ENCODE measurements around the gene UCP3. TPM values are rescaled to one million over a fixed set of nuclear protein-coding genes. Genes with fewer than 3 reads are reported as not detected.

The UCP3 gene
- total RNA-seq, 2 donors from 2014 or later, result 1.6 to 2.3 TPM

DNA sequence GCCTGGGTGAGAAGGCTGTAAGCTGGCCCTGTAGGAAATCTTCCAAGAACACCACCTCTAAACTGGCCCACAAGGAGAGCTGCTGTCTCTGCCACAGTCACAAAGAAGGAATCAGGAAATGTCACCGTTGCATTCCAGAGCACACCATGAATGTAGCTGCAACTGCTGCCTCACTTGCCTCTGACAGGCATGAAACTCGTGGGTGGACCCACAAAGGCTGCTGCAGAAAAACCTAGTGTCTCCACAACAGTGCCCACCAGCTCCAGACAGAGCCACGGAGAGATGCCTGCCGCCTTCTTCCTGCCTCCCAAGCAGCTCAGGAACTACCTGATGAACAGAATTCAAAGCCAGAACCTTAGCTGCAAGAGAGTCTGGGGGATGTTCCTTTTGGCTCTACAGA, 47.6 kb downstream of the UCP3 start:
- H3K4me1 ChIP-seq, result peaks cover 1% of the 10 kb centered on the region
- intact Hi-C loops (cut with DNase I), result loop anchor here (10.0 kb wide), 1 partner anchor 203 kb away; no protein-coding TSS in a partner anchor
- WGBS, 2 donors, result 63 to 66% methylated on average over 4 of the region's 4 CpGs
- H3K4me3 ChIP-seq, result no peak overlapping the region
- DNase-seq (no peak), ATAC-seq (no peak)
- H3K27ac ChIP-seq, result peak overlapping the region in 1 of 4 donors; percentile 12
- no peaks in the 10 kb centered on the region for H3K36me3 ChIP-seq (replicated peaks in 1 of 2; ENCODE audit: insufficient read depth in 1 of 2, low read depth in 2 of 2)
- TF ChIP-seq, protein P1, sequence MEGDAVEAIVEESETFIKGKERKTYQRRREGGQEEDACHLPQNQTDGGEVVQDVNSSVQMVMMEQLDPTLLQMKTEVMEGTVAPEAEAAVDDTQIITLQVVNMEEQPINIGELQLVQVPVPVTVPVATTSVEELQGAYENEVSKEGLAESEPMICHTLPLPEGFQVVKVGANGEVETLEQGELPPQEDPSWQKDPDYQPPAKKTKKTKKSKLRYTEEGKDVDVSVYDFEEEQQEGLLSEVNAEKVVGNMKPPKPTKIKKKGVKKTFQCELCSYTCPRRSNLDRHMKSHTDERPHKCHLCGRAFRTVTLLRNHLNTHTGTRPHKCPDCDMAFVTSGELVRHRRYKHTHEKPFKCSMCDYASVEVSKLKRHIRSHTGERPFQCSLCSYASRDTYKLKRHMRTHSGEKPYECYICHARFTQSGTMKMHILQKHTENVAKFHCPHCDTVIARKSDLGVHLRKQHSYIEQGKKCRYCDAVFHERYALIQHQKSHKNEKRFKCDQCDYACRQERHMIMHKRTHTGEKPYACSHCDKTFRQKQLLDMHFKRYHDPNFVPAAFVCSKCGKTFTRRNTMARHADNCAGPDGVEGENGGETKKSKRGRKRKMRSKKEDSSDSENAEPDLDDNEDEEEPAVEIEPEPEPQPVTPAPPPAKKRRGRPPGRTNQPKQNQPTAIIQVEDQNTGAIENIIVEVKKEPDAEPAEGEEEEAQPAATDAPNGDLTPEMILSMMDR (IDR thresholded peaks at IDR 0.05), result no peak
- TF ChIP-seq POLR2A (IDR thresholded peaks at IDR 0.05), result no peak
- no peaks in the 10 kb centered on the region for H3K9me3 ChIP-seq
- H3K27me3 ChIP-seq, result no peaks in the 10 kb centered on the region

DNA sequence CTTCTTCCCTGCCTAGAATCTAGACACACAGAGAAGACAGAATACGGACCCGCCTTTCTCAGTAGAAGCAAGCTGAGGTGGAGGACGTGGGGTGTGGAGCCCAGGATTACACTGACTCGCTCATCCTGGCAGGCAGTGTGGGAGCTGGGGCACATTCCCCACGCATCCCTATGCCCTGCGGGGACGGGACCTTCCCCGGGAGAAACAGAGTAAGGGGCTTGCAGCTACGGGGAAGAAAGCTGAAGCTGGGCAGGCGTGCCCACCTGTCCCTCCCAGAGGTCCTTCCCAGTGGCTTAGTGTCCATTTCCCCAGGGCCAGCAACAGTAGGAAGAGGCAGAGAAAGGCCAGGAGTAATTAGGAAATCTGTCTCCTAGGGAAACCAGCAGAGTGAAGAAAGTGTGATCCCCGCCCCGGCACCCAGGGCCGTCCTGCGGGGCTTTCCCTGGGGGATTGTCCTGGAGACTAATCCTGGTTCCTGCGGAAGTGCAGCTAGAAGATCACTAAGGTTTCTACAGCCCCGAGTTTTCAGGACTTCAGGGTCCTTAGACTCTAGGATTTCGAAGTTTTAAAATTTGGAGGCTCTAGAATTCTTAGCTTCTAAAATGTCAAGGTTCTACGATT, 50.3 kb downstream of the UCP3 start:
- TF ChIP-seq, protein P1 (IDR thresholded peaks at IDR 0.05), result no peak
- TF ChIP-seq POLR2A (IDR thresholded peaks at IDR 0.05), result no peak
- intact Hi-C loops (cut with DNase I), result no loop called here
- H3K4me1 ChIP-seq, result peaks cover 8% of the 10 kb centered on the region
- H3K9me3 ChIP-seq, result no peaks in the 10 kb centered on the region
- H3K27me3 ChIP-seq, result no peaks in the 10 kb centered on the region
- WGBS, 2 donors, result 73 to 82% methylated on average over 13 to 17 of the region's 18 CpGs
- H3K4me3 ChIP-seq, result no peak overlapping the region
- ATAC-seq (no peak), DNase-seq (no peak)
- no peaks in the 10 kb centered on the region for H3K36me3 ChIP-seq (replicated peaks in 1 of 2; ENCODE audit: insufficient read depth in 1 of 2, low read depth in 2 of 2)
- H3K27ac ChIP-seq, result no peak overlapping the region

DNA sequence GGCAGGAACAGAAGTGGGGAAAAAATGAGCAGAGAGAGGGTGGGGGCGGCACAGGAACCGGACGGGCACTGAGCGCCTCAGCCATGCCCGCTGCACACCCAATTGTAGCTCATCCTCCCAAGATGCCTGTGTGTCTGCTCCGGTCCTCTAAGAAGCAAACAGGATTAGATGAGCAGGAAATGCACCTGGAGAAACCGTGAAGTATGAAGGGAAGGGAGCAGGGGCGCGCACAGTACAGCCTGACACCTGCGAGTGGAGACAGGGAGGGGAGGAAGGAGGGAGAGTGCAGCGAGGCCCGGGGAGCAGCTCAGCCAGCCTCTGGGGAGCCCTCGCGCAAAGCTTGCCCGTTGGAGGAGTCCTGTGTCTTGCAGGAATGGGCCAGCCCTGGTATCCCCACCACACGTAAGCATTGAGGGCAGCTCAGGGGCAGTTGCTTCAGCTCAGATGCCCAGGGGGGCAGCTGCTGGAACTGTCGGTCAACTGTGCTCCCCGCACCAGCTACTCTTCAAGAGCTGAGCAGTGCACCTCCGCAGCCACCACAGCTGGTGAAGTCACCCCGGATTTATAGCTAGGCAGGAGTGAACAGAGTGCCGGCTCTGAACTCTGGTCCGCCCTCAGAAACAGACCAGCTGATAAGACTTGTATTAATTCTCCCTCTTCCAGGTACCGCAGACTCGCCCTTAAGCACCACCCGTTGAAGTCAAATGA, 51.1 kb downstream of the UCP3 start:
- peaks cover 8% of the 10 kb centered on the region for H3K4me1 ChIP-seq
- intact Hi-C loops (cut with DNase I), result no loop called here
- WGBS, 2 donors, result 74 to 75% methylated on average over 25 of the region's 25 CpGs
- H3K27me3 ChIP-seq, result no peaks in the 10 kb centered on the region
- H3K36me3 ChIP-seq (replicated peaks in 1 of 2; ENCODE audit: insufficient read depth in 1 of 2, low read depth in 2 of 2), result no peaks in the 10 kb centered on the region
- H3K9me3 ChIP-seq, result no peaks in the 10 kb centered on the region
- no peak overlapping the region for H3K27ac ChIP-seq
- no peak for DNase-seq
- no peak for TF ChIP-seq POLR2A (IDR thresholded peaks at IDR 0.05)
- TF ChIP-seq, protein P1 (IDR thresholded peaks at IDR 0.05), result no peak
- H3K4me3 ChIP-seq, result no peak overlapping the region
- ATAC-seq, result no peak

DNA sequence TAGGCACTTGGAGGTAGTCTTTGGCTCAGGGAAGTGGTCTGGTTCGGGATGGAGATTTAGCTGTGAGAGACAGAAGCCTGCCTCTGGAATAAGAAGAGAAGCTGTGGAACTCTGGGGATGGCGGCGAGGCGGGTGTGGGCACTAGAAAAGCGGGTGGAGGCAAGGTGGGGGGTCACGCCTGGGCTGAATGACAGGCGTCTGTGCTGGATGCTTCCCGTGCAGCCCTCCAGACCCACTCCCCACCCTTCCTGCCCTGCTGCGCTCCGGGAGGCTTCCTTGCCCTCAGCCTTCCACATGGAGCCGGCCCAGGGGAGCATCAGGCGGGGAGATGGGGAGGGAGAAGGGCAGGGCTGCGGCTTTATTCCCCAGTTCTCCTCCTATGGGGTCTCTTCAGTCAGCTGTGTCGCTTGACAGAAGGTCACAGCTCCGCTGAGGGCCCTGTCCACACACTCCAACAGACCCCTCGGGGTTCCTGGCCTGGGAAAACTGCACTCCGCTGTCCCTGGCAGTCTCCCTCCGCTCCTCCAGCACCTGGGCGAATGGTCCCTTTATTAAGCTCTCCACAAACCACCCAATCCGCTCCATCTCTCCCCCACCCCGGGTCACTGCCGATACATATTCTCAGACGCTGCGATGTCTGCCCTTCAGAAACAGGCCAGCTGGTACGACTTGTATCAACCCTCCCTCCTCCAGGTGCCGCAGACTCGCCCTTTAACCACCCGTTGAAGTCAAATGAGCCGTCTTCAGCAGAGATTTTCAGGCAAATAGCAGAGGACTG, 51.8 kb downstream of the UCP3 start:
- Histone ChIP-seq H3K4me1 (peaks cover 8% of the 10 kb centered on the region), H3K36me3 (replicated peaks in 1 of 2; ENCODE audit: insufficient read depth in 1 of 2, low read depth in 2 of 2) (no peaks in the 10 kb centered on the region), H3K9me3 (no peaks in the 10 kb centered on the region), H3K27ac (no peak overlapping the region), H3K27me3 (no peaks in the 10 kb centered on the region), H3K4me3 (no peak overlapping the region)
- DNase-seq, result no peak
- intact Hi-C loops (cut with DNase I), result no loop called here
- WGBS, 2 donors, result 61 to 62% methylated on average over 24 to 29 of the region's 29 CpGs
- TF ChIP-seq POLR2A (IDR thresholded peaks at IDR 0.05), result no peak
- TF ChIP-seq, protein P1 (IDR thresholded peaks at IDR 0.05), result no peak
- ATAC-seq, result no peak
